ENCODE measurements around the gene OR6X1. TPM values are rescaled to one million over a fixed set of nuclear protein-coding genes. Genes with fewer than 3 reads are reported as not detected.

OR6X1 gene
- total and polyA plus RNA-seq, 2 donors (not counting 1 experiment from before 2014, with no cell fraction given): not detected

- ChIA-PET CTCF (no interaction called here), POLR2A (no interaction called here)
- intact Hi-C loops (cut with micrococcal nuclease): no loop called here
- Histone ChIP-seq H3K4me3 (ENCODE audit: control extremely low read depth in 1 of 5, extremely low read depth in 1 of 5, insufficient read depth in 1 of 5, low read depth in 2 of 5, low read length in 4 of 5) (no peak overlapping the region), H3K9ac (ENCODE audit: low read length) (no peak overlapping the region), H3K36me3 (replicated peaks in 1 of 2; ENCODE audit: control extremely low read depth in 1 of 2, control insufficient read depth in 1 of 2, extremely low read depth in 1 of 2, insufficient read depth in 2 of 2, low read length in 1 of 2) (no peaks in the 10 kb centered on the region), H3K9me3 (ENCODE audit: control extremely low read depth in 1 of 3, control insufficient read depth in 2 of 3, insufficient read depth in 1 of 3, low read length in 2 of 3) (no peaks in the 10 kb centered on the region), H2AFZ (ENCODE audit: insufficient read depth, low read depth, low read length, poor library complexity, severe bottlenecking) (no peak overlapping the region), H3K27me3 (replicated peaks in 1 of 4; ENCODE audit: control extremely low read depth in 1 of 4, control insufficient read depth in 3 of 4, insufficient read depth in 4 of 4, low read length in 3 of 4) (peaks cover 0 to 3% (median 0%) of the 10 kb centered on the region in 4 experiments), H3K79me2 (ENCODE audit: control insufficient read depth, insufficient read depth, low read length) (no peaks in the 10 kb centered on the region), H3K4me2 (replicated peaks; ENCODE audit: low read depth, low read length, poor library complexity, severe bottlenecking) (no peak overlapping the region), H4K20me1 (ENCODE audit: control insufficient read depth, insufficient read depth, low read length, poor library complexity, severe bottlenecking) (no peaks in the 10 kb centered on the region), H3K27ac (ENCODE audit: low read length in 2 of 2) (no peak overlapping the region), H3K4me1 (ENCODE audit: control insufficient read depth in 2 of 2, insufficient read depth in 2 of 2, low read length in 2 of 2) (no peaks in the 10 kb centered on the region)
- ATAC-seq (ENCODE audit: low read depth) (no peak), DNase-seq (no peak)
- H3K9me3 Mint-ChIP-seq (ENCODE audit: insufficient read depth): no peaks in the 10 kb centered on the region
- no peak overlapping the region for H3K4me3 Mint-ChIP-seq
- no CpG with 5 or more reads among the region's 1 CpG for WGBS (ENCODE audit: insufficient coverage)
- no peak overlapping the region for H3K27ac Mint-ChIP-seq
- TF ChIP-seq CTCF (IDR thresholded peaks at IDR 0.05) (no peak), EZH2 (IDR thresholded peaks at IDR 0.05; ENCODE audit: borderline replicate concordance, insufficient read depth, low read depth, low read length, poor library complexity, severe bottlenecking) (no peak)
- peaks cover 15% of the 10 kb centered on the region for H3K27me3 Mint-ChIP-seq
- no peaks in the 10 kb centered on the region for H3K4me1 Mint-ChIP-seq
These were observed 24.2 kb upstream of the OR6X1 start for GRCh38 chr11:123778511-123778910.

DNA sequence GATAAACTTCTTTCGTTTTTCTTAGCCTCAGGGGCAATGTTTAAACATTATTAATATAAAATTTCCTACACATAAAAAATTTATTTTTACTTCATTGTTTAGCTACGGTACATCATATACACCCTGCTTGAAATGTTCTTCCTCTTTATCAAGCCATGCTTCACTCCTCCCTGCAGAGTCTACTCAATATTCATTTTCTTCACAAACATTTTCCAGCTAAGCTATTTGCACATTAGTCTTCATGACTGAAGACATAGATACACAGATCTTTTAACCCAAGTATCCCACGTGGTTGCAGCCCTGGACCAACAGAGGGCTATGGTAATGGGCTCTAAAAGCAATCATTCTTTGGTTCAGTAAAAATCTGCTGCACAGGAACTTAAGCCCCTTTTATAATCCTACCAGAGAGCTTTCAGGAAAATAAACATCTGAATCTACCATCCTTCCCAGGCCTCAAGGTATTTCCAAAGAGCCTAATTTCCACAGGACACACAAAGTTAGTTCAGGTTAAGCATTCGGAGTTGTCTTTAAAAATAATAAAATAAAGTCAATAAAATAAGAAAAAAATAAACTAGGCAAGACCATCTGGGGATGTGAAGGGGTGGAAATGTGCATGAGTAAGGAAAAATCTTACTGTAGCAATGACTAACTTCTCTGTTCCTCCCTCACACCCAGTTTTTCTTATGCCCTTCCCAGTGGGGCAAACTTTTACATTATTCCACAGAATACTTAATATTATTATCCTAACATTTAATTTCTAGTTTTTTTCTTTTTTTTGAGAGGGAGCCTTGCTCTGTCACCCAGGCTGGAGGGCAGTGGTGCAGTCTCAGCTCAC, 21.6 kb upstream of the OR6X1 start:
- Mint-ChIP-seq H3K9me3 (ENCODE audit: insufficient read depth) (peaks cover 2% of the 10 kb centered on the region), H3K27ac (no peak overlapping the region), H3K27me3 (peaks cover 7% of the 10 kb centered on the region), H3K4me3 (no peak overlapping the region), H3K4me1 (no peaks in the 10 kb centered on the region)
- intact Hi-C loops (cut with micrococcal nuclease): no loop called here
- no peak for TF ChIP-seq CTCF (IDR thresholded peaks at IDR 0.05)
- no peak for TF ChIP-seq EZH2 (IDR thresholded peaks at IDR 0.05; ENCODE audit: borderline replicate concordance, insufficient read depth, low read depth, low read length, poor library complexity, severe bottlenecking)
- H3K79me2 ChIP-seq (ENCODE audit: control insufficient read depth, insufficient read depth, low read length): no peaks in the 10 kb centered on the region
- H3K27me3 ChIP-seq (replicated peaks in 1 of 4; ENCODE audit: control extremely low read depth in 1 of 4, control insufficient read depth in 3 of 4, insufficient read depth in 4 of 4, low read length in 3 of 4): peaks cover 0 to 3% (median 0%) of the 10 kb centered on the region in 4 experiments
- H3K4me2 ChIP-seq (replicated peaks; ENCODE audit: low read depth, low read length, poor library complexity, severe bottlenecking): no peak overlapping the region
- no peaks in the 10 kb centered on the region for H3K4me1 ChIP-seq (ENCODE audit: control insufficient read depth in 2 of 2, insufficient read depth in 2 of 2, low read length in 2 of 2)
- CTCF ChIA-PET: no interaction called here
- no peak overlapping the region for H2AFZ ChIP-seq (ENCODE audit: insufficient read depth, low read depth, low read length, poor library complexity, severe bottlenecking)
- DNase-seq (no peak), ATAC-seq (ENCODE audit: low read depth) (no peak)
- 55% methylated on average over 2 of the region's 4 CpGs for WGBS (ENCODE audit: insufficient coverage)
- no peak overlapping the region for H3K27ac ChIP-seq (ENCODE audit: low read length in 2 of 2)
- POLR2A ChIA-PET: no interaction called here
- H3K9ac ChIP-seq (ENCODE audit: low read length): no peak overlapping the region
- no peak overlapping the region for H3K4me3 ChIP-seq (ENCODE audit: control extremely low read depth in 1 of 5, extremely low read depth in 1 of 5, insufficient read depth in 1 of 5, low read depth in 2 of 5, low read length in 4 of 5)
- no peaks in the 10 kb centered on the region for H3K9me3 ChIP-seq (ENCODE audit: control extremely low read depth in 1 of 3, control insufficient read depth in 2 of 3, insufficient read depth in 1 of 3, low read length in 2 of 3)
- H4K20me1 ChIP-seq (ENCODE audit: control insufficient read depth, insufficient read depth, low read length, poor library complexity, severe bottlenecking): no peaks in the 10 kb centered on the region
- no peaks in the 10 kb centered on the region for H3K36me3 ChIP-seq (replicated peaks in 1 of 2; ENCODE audit: control extremely low read depth in 1 of 2, control insufficient read depth in 1 of 2, extremely low read depth in 1 of 2, insufficient read depth in 2 of 2, low read length in 1 of 2)

Measured in B cell (primary cell).